GM19468 (cell line): Measurements from ENCODE around the gene RNF130.

Experiments
- ATAC-seq: cut with Tn5 transposase; IDR thresholded peaks from one replicate; pipeline ENCODE4 v1.9.1; 2021; ENCODE audit warnings: mild to moderate bottlenecking, moderate library complexity, moderate number of reproducible peaks; ENCODE audit not compliant: unreplicated experiment; ENCODE audit errors: extremely low read depth

The RNF130 gene, protein sequence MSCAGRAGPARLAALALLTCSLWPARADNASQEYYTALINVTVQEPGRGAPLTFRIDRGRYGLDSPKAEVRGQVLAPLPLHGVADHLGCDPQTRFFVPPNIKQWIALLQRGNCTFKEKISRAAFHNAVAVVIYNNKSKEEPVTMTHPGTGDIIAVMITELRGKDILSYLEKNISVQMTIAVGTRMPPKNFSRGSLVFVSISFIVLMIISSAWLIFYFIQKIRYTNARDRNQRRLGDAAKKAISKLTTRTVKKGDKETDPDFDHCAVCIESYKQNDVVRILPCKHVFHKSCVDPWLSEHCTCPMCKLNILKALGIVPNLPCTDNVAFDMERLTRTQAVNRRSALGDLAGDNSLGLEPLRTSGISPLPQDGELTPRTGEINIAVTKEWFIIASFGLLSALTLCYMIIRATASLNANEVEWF

DNA sequence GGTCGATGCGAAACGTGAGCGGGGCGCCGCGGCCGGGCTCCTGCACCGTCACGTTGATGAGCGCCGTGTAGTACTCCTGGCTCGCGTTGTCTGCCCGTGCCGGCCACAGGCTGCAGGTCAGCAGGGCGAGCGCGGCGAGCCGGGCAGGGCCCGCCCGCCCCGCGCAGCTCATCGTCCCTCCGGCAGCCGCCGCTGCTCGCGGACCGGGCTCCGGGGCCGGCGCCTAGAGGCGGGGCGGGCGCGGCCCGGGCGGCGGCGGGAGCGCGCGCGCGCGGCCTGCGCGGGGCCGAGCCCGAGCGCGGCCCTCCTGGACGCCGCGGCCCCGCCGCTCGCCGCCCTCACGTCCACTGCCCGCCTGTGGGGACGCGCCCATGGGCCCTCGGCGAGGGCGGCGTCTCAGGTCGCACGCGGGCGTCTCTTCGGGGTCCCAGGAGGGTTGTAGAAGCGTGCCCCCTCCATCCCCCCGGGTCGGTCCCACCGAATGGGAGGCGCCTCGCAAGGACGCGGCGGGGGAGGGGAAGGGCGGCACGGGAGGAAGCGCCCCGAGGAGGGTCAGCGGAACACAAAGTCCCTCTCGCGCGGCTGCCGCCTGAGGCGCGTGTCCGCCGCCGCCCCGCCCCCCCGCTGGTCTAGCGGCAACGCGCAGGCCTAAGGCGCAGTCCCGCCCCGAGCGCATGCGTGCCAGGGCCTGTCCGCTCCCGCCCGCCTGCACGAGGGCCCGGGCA, at the start of gene RNF130:
Gene RNF130, minus strand, starts transcription at position 229 of the 725 bp plus-strand sequence. Its CDS starts 57 bp downstream, at position 172.
- ATAC-seq = peak; percentile 23

DNA sequence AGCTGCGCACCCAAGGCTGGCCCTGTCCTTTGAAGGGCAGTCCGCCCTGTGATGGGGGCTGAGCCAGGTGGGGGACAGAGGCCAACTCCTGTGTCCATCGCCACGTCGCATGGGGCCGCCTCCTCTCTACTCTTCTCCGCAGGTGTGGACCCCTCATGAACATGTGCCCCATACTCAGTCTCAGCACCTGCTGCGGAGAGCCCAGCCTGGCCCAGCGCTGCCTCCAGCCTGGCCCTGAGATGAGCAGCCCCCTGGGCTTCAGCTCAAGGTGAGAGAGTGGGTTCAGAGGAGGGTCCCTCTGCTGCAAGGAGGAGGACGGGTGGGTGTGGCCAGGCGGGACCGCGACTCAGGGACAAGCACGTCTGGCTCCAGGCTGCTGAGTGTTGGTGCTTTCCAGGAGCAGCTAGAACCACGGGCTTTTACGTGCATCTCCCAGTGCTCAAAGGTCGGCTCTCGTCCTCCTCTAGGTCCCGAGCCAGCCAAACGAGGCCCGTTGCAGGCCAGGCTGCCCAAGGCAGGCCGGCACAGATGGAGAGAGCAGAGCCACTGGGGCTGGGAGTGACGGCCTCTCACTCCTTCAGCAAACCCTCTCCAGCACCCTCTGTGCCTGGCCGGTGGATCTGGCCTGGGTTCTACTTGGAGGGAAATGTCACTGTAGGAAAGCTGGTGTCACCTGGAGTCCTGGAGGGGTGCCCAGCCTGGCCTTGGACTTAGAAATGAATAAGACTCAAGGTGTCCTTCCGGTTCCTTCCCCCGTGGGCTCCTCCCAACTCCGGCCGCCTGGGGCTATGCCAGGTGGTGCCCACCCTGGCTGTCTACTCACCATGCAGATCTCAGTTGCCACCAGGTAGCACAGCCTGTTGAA, 48.9 kb upstream of the RNF130 start:
- ATAC-seq = no peak

DNA sequence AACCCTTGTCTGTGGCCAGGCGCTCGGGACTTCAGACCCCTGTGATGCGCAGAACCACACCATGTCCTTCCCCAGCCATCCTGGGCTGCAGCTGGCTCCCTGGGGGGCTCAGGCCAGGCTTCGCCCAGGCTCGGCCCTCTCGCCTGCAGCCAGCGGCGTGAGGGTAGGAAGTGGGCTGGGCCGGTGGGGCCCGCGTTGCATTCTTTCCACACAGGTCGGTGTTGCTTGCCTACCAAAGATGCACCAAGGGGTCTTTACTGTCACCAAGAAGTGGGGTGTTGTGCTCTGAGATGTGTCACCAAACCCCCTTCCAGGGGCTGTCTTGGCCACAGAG, 48.3 kb upstream of the RNF130 start:
- ATAC-seq = no peak

DNA sequence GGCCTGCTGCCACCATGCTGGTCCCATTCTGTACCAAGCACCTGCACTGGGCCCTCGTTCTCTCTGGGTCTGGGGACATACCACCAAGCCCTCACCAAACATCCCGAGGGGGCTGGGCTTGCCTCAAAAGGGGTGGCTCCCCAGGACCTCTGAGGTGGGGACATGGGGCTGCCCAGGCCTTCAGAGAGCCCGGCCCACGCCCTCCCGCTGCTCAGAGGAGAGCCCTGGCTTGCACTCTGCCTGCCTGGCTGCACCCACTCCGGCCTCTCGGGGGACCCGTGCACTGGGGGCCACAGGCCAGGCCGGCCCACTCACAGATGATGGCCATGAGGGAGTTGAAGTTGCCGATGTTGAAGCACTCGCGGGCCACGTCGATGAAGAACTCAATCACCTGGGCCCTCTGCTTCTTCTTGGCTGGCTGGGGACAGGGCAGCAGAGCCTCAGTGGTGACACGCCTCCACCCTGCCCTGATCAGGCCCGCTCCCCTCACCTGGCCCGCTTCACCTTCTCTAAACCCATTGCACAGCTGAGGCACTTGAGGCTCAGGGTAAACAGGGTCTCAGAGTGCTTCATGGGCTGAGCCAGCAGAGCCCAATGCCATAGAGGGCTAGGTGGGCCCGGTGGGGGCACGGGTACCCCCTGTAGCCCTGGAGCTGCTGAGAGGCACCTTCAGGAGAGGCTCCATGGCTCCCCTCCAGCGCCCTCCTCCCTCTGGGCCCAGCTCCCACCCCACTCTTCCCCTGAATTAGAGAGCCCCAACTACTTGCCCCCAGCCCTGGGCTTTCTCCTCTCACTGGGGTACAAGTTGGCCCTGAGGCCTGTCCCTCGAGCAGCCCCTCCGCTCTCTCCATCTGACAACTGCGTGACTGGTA, 47.7 kb upstream of the RNF130 start:
- ATAC-seq = no peak

DNA sequence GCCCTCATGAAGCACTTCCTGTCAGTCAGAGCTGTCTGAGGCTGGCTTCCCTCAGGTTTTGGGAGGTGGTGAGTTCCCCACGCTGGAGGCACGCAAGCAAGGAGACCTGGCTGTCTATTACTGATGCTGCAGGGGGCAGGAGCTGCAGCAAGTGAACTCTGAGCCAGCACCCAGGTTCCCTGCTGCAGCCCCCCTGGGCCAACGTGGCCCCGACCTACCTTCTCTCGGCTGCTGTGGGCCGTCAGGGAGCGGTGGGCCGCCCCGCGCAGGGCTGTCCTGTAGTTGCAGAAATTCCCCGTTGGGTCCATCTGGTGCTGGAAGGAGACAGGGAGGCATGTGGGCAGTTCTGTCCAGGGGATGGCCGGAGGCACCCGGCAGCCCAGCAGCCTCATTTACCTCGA, 46.8 kb upstream of the RNF130 start:
- no peak for ATAC-seq

DNA sequence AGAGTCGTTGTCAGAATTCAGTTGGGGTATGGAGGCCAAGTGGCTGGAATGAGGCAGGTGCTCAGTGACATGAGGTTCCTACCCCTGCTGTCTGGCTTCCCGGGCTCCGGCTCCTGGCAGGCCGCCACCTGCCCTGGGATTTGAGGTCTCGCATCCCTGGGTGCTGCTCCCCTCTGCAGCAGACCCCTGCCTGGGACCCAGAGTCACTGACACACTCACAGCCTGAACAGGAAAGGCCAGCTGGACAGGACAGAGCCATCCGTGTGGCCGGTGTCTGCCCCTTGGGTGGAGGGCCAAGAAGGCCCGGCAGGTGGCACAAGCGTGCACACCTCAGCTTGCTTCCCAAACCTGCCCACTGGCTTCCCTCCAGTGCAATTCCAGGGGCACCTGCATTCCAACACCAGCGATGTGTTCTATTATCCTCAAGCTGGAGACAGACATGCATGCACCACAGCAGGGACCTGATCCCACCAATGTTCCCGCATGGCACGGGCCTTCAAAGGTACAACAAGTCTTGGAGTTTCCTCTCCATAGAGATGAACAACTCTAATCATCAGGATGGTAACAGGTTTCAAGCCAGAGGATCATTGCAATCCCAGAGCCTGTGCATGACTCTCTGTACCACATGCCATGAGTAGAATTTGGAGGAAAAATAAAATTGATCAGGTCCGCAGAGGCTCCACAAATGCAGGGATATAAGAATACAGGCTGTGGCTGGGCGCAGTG, 45.6 kb upstream of the RNF130 start:
- no peak for ATAC-seq

DNA sequence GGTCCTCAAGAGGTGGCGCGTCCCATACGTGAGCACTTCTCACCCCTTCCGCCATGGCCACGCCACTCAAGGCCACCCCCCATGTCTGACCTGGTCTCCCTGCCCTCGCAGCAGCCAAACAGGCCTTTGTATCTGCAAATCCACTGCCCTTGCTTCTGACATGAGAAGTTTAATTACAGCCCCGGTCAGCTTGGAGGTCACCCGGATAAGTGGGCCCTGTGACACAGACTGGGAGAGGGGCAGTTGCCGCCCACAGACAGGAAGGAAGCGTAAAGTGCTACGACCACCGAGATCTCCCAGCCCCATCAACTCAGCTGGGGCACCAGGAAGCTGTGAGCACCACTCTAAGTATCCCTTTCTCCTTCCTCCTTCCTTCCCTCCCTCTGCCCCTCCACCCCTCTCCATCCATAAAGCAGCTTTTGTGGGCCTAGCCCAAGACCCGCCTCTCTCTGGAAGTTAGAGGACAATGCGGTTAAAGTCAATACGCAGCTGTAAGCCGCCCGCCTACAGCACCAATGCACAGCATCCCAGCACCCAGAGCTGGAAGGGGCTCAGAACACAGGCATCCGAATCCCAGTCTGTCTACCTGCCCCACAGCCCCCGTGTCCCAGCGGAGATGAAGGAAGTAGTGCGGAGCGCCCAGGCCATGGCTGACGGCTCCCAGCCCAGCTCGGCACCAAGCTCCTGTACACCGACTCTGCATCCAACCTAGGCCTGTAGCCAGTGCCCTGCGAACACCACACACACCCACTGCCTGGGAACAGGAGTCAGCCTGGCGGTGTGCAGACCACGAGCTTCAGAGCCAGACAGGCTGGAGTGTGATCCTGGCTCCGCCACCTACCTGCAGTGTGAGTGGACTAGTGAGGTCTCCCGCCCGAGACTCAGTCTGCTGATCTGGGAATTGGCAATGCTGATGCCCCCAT, 44.8 kb upstream of the RNF130 start:
- ATAC-seq = no peak

DNA sequence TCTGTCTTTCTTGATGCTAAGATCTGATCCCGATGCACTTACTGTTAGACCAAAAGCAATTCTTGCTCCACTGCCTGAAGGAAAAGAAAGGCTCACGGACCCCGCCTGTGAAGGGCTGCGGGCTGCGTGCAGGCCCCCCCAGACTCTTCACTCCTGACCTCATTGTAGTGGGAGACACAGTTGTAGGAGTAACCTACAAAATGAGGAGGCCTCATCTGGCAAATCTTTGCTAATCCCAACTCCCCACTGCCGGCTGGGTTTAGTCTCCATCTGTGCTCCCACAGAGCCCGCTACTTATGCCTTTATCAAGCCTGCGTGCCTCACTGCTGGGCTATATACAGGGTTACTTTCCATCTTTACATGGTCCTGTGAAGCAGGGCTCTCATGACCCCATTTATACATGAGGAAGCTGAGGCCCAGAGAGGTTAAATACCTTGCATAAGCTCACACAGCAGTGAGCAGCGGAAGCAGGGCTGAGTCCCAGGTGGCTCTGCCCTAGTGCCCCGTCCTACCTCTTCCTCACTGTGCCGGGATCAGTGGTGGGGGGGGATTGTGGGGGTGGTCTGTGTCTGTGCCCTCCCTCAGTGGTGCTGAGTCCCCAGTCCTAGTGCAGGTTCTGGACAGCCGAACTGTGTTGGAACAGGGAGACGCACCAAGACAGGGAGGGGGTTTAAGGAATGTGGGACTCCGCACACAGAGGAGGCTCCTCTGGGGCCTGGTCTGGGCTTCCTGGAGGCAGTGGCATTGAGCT, 43.9 kb upstream of the RNF130 start:
- ATAC-seq = no peak

DNA sequence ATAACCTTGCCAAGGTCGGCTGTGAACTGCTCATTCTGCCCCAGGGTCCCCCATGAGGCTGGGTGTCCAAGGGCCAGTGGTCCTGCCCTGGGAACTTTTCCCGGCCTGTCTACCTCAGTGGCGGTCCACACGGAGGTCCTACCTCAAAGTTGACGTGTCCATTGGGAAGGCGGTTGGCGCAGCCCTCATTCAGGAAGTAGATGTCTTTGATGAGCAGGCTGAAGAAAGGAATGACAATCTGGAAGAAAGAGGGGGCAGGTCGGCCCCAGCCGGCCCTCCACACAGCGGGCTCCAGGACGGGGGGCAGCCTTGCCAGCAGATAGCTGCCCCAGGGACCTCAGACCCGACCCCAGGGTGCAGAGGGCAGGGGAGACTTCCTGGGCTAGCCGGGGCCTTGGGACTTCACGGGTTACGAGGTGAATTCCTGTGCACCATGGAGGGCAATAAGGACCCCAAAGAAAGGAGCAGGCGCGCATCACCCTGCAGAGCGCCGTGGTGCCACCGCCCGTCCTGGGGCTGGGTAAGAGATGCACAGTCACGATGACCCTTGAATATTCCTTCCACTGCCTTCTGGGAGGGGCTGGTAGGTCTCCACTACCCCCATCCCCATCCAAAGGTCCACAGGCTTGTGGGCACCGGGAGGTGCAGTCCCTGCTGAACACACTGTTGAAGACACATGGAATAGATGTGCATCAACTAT, 42.9 kb upstream of the RNF130 start:
- ATAC-seq = no peak

DNA sequence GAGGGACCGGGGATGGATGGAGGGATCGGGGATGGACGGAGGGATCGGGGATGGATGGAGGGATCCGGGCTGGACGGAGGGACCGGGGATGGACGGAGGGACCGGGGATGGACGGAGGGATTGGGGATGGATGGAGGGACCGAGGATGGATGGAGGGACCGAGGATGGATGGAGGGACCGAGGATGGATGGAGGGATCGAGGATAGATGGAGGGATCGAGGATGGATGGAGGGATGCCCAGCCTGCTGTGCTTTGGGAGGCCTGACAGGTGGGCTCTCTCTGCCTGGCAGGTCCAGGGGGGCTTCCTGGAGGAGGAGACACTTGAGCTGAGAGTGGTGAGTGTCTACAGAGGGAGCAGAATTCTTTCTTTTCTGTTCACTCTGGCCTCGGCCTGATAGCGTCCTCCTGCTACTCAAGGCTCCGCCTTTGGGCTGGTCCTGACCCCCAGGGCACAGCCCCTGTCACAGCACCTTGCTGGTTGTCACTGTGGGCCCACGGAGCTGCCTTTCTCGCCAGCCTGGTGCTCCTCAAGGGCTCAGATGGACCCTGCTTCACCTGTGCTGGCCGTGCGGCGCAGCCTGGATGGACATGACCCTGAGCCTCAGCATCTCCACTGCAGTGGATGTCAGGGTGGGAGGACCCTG, 42.2 kb upstream of the RNF130 start:
- ATAC-seq = no peak

DNA sequence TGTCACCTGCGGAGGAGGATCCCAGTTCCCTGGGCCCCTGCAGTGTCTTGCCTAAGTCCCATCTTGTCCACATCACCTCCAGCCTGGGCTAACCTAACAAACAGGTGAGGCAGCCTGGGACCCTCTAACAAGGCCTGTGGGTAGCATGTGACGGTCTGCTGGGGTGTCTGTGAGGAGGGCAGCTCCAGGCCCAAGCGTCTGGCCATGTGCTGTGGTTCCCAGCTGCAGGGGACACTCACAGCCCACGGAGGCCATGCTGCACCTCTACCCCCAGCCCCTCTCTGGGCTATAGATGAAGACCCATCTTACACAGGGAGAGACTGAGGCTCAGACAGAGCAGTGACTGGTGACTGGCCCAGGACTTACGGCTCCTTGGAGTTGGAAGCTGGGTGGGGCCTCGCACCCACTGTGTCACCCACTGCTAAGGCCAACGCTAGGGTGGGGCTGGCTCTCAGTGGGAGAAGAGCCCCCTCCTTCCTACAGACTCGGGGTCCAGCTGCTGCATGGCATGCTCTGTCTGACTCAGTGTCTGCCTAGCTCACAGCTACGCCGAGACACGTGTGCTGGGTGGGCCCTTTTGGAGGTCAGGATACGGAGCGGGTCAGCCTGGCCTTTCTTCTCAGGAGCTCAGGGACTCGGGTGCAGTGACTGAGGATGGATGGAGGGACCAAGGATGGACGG, 40.8 kb upstream of the RNF130 start:
- no peak for ATAC-seq

DNA sequence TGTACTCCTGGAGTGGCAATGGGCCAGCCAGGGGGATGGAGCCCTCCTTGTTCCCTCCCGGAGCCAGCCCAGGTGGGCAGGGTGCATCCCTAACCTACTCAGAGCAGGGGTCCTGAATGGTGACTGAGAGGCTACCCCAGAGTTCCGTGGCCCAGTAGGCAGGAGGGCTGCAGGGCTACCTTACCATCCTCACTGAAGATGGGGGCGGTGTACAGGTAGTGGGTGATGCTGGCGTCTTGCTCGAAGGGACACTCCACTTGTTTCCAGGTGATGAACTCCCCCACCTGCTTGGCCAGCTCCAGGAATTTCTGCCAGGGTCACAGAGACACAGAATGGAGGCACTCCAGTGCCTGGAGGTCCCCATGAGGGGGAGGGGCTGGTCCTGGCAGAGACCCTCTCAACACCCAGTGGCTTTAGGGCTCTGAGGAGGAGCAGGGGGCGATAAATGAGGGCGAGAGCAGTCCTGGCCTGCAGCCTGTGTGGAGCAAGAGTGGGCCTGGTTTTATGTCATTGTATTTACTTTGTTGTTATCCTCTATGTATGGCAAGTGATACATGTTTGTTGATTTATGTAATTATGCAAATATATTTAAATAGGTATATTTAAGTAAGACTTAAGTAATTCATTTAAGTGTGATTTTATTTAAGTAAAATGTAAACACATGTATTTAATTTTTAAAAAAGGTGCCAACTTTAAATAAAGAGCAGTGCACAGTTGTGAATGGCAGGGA, 39.9 kb upstream of the RNF130 start:
- ATAC-seq = no peak

DNA sequence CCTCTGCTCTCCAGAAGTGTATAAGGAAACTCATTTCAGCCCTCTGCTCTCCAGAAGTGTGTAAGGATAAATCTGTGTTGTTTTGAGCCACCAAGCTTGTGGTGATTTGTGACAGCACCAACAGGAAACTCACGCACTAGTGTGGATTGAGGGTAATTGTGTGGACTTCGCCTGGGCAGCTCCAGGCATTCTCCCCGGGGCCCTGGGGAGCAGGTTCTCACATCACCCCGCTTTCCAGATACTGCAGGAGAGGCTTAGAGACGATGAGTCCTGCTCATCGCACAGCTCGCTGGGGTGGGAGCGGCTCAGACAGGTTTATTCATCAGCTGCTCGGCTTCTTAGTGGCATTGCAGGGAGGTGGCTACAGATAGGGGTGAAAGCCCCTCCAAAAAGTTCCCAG, 38.4 kb upstream of the RNF130 start:
- no peak for ATAC-seq

DNA sequence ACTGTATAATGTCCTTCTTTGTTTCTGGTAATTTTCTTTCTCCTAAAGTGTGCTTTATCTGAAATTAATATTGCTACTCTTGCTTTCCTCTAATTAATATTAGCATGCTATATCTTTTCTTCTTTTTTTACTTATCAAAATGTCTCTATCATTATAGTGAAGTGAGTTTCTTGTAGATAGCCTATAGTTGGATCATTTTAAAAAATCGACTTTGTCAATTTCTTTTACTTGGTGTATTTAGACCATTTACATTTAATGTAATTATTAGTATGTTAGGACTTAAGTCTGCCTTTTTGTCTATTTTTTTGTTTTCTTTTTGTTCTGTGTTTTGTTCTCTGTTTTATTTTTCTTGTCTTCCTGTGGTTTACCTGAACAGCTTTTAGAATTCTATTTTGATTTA, 35.4 kb upstream of the RNF130 start:
- no peak for ATAC-seq

DNA sequence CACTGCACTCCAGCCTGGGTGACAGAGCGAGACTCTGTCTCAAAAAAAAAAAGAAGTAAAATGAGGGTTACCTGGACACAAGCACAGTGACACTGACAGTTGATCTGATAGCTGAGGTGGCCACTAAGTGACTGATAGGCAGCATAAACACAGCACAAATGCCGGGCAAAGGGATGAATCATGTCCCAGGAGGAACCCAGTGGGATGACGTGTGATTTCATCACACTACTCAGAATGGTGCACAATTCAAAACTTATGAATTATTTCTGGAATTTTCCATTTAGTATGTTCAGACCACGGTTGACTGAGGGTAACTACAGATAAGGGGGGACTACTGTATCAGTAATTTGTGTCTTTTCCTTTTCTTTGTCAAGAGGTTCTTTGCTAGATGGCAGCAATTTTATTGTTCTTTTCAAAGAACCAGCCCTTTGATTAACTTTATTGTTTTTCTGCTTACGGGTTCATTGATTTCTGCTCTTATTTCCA, 34.3 kb upstream of the RNF130 start:
- no peak for ATAC-seq
